GM21447 (cell line): ENCODE measurements around the gene GRAP2.
"Not testable (repeated sequence)": the region's sequence is repeated elsewhere in the genome, so short reads cannot be mapped to it uniquely, and the experiment has no call there.

Source experiments
- ATAC-seq: cut with Tn5 transposase; IDR thresholded peaks from one replicate; pipeline ENCODE4 v1.9.1; 2021; ENCODE audit not compliant: unreplicated experiment

The GRAP2 gene

DNA sequence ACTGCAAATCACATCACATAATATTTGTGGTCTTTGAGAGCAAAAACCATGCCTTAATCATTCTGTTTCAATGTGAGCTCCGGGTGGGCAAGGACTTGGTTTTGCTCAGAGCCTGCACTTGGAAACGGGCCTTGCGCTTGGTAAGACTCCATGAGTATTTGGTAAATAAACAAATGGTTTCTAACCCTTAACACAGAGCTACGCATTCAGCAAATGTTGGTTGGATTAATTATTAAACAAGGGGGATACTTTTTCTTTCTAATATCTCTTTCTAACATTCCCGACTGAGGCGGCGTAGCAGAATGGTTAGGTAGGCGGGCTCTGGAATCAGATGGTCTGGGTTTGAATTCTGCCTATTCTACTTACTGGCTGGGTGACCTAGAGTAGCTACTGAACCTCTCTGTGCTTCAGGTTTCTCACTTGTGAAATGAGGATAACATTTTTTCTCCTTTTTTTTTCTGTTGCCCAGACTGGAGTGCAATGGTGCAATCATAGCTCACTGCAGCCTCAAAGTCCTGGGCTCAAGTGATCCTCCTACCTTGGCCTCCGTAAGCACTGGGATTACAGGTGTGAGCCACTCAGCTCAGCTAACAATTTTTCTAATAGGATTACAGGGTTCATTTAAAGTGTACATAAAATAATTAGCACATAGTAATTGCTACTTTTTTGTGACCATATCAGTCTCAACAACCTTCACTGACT, 90.4 kb downstream of the GRAP2 start:
- ATAC-seq: no peak

DNA sequence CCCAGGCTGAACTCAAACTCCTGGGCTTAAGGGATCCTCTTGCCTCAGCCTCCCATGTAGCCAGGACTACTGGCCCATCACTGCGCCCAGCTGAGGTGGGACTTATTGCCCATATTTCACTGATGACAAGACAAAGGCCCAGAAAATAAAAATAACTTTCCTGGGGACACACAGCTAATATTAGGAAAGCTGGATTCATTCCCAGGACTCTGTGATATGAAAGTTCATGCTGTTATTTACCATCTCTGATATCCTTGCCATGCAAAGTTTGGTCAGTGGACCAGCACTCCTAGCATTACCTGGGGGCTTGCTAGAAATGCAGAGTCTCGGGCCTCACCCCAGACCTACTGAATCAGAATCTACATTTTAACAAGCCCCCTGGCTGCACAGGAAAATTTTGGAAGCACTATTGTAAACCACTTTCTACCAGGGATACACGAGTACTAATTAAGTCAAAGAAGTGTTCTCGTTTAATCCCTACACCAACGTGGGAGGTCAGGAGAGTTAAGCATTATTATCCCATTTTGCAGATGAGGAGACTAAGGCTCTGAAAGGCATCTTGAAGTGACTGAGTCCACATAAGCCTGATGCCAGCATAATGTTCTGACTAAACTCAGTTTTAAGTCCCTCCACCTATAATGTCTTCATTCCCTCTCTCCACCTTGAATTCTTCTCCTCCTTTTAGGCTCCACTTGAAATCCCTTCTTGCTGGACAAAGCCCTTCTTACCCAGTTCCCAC, 91.4 kb downstream of the GRAP2 start:
- no peak for ATAC-seq

DNA sequence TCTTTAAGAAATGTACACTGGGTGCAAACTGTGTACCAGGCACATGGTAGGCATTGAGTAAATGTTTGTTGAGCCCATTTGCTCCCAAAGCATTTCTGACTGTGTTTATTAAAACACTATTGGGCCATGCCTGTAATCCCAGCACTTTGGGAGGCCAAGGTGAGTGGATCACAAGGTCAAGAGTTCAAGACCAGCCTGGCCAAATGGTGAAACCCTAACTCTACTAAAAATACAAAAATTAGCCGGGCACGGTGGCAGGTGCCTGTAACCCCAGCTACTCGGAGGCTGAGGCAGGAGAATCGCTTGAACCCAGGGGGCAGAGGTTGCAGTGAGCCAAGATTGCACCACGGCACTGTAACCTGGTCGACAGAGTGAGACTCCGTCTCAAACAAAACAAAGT, 92.0 kb downstream of the GRAP2 start:
- not testable (repeated sequence) for ATAC-seq

DNA sequence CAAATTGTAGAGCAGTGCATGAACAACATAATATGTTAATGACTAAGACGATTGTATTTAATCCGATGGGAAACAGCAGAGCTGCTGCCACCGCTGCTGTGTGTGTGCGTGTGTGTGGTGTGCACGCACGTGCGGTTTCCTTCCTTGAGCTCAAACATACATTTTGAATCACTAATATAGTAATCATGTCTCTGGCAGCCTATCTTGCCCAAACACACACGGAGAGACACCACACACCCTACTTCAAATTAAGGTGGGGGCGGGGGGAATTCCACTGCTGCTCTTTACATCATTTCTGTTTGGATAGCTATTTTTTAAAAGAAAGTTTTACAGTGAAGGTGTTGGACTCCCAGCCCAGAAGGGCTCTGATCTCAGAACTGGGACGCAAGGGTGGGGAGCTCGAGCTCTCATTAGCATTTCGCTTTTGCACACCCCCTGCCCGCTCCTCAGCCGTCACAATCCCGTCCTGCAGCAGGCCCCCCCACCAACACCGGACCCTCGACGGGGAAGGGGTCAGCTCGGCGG, 93.2 kb downstream of the GRAP2 start:
- no peak for ATAC-seq

DNA sequence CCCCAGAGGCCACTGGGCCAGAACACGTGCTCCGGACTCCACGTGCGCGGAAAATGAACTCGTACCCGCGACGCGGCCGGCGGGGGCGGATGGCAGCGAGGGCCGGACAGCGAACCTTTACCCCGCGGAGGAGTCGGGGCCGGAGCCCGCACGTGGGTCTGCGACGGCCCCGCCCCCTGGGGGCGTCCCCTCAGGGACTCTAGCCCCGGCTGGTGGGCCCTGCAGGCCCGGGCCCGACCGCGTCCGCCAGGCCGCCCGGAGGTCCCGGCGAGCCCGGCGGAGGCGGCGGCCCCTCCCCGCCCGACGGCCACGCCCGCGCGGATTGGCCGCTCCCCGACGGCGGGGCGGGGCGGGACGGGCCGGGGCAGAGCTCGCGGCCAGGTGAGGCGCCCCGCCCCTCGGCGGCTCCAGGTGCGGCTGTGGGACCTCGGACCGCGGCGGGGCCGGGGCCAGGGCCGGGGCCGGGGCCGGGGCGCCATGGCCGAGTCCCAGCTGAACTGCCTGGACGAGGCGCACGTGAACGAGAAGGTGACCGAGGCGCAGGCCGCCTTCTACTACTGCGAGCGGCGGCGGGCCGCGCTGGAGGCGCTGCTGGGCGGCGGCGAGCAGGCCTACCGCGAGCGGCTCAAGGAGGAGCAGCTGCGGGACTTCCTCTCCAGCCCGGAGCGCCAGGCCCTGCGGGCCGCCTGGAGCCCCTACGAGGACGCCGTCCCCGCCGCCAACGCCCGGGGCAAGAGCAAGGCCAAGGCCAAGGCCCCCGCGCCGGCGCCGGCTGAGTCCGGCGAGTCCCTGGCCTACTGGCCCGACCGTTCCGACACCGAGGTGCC, 93.9 kb downstream of the GRAP2 start, which contains the start of gene FAM83F:
Gene FAM83F (plus strand): TSS at position 389 of the 827 bp plus-strand sequence. CDS start 89 bp downstream, at position 478.
- no peak for ATAC-seq

DNA sequence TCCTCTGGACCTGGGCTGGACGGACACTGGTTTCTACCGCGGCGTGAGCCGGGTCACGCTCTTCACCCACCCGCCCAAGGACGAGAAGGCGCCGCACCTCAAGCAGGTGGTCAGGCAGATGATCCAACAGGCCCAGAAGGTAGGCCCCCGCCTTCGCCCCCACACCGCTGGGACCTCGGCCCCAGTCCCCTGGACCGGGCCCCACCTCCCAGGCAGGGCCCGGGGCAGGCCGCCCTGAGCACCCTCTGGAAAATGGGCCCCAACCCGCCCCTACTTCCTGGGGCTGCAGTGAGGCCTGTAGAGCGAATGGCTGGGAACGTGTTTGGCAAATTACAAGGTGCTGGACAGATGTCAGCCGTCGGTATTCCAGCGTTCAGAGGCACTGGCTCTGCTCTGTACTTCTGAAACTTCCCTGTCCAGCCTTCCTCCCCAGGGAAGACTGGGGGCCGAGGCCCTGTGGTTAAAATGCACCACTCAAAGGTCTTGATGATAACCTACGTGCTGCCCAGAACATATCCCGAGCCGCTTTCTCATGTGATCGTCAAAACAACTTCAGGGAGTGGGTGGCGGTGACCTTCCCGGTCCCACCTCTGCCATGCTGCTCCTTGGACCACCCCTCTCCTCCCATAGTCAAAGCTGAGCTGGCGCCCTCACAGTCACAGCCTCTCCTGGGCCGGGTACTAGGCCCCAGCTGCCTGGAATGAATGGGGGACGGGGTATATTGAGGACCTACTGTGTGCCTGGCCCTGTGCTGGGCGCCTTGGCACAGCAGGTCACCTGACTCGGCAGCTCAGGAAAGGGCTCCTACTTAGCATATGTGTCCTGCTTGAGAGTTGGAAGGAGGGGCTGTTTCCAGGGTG, 94.7 kb downstream of the GRAP2 start:
- no peak for ATAC-seq

DNA sequence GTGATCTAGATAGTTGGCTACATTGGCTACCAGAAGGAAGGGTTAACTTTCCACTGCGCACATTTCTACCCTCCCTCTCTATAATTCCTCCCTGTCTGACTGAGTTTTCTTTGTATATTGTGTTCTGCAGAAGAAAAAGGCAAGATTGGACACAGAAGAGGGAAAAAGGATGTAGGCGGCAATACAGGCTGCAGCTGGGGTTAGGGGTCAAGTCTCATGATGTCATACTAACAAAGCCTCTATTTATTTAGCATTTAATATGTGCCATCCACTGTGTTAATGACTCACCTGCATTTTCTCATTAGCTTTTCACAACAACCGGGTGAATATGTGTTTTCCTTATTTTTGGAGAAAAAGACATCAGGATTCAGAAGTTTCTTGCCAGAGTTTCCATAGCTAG, 95.8 kb downstream of the GRAP2 start:
- ATAC-seq: no peak

DNA sequence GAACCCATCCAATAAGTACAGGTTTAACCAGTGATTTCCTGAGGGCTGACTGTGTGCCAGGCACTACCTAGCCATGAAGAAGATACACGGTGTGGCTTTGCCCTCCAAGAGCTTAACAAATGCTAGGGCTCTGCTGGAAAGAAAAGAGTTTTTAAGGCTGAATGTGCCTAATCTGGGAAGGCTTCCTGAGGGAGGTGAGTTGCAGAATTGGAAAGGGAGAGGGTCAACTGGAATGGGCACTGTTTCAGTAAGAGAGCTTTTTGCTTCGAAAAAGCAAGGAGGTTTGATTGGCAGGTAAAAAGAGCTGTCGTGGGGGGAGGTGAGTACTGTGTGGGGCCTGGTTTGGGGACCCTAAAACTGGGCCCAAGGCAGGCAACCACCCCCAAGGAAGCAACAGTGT, 96.5 kb downstream of the GRAP2 start:
- no peak for ATAC-seq

DNA sequence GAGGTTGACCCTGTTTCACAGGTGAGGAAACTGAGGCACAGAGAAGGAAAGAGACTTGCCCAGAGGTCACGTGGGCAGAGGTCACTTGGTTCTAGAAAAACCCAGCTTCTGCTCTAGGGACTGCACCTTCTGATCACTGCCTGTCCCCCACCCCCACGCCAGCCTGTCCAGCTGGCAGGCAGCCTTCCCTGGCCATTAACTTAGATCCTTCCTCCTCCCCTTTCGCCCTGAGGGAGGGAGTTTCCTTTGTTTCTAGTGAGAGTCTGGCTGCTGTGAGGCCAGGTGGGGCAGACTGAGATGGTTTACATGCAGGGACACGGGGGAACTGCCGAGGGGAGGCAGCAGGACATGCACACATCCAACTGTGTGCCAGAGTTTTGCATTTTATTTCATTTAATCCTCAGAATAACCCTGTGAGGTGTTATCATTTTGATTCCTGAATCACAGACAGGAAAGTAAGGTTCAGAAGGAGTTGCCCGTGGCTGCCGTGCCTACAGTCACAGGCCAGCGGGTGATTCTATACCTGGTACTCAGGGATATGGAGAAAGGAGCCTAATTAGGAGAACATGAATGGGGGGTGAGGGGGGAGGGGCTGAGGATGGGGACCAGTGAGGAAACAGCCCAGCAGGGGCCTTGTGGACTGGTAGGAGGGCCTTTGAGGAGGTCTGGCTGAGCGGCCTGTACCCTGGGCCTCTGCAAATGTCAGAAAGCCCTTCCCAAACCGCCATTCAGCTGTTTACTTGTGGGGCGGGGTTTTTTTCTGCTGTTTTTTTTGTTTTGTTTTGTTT, 97.2 kb downstream of the GRAP2 start:
- ATAC-seq: no peak

DNA sequence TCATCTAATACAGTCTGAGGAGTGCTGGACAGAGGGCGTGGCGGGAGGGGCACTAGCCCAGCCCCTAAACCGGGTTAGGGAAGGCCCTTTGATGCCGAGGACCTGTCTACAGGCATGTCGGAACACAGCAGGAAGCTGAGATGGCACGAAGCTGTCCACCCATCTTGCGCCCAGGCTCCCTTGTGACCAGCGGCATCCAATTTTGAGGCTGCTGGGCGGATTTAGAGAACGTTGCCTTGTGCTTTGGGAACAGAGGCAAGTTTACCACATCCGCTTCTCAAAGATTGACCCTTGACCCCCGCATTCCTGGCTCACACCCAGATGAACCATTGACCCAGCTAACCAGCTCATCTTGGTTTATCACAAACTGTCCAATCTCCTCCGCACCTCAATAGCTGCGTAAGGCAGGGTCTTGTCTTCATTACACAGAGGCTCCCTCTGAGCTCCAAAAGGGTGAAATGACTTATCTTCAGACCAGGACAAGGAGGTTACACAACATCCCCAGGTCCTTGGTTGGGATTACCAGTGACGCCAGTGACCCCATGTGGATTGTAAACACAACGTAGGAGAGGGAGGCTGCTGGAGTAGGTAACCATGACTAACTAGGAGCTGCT, 98.4 kb downstream of the GRAP2 start:
- ATAC-seq: no peak

DNA sequence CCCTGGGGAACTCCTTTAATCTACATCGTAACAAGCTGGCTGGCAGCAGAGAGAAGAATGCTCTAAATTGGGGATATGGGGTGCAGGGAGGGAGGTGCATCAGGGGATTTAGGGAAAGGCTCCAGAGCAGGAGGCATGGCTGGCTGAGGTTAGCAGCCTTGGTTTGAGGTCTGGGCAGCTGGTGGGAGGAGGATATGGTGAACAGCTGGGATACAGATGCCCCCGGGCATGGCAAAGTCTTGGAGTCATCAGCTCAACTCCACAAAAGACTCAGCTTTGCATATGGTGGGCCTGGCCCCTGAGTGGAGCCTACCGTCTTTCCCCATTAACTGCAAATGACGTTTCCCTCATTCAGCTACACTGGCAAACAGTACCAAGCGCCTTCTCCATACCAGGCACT, 99.3 kb downstream of the GRAP2 start:
- ATAC-seq: no peak

DNA sequence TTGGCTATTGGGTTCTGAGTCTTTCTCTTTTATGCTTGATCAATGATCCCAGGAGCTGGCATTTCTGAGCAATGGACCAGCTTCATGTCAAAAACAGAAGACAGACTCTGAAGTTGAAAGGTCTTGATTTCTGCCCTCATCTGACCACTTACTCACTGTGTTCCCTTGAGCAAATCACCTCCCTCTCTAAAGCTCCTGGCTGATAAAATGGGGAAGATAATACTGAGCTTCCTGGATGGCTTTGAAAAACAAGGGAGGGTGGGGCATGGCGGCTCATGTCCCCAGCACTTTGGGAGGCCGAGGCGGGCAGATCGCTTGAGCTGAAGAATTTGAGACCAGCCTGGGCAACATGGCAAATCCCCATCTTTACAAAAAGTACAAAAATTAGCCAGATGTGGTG, 100.2 kb downstream of the GRAP2 start:
- no peak for ATAC-seq

DNA sequence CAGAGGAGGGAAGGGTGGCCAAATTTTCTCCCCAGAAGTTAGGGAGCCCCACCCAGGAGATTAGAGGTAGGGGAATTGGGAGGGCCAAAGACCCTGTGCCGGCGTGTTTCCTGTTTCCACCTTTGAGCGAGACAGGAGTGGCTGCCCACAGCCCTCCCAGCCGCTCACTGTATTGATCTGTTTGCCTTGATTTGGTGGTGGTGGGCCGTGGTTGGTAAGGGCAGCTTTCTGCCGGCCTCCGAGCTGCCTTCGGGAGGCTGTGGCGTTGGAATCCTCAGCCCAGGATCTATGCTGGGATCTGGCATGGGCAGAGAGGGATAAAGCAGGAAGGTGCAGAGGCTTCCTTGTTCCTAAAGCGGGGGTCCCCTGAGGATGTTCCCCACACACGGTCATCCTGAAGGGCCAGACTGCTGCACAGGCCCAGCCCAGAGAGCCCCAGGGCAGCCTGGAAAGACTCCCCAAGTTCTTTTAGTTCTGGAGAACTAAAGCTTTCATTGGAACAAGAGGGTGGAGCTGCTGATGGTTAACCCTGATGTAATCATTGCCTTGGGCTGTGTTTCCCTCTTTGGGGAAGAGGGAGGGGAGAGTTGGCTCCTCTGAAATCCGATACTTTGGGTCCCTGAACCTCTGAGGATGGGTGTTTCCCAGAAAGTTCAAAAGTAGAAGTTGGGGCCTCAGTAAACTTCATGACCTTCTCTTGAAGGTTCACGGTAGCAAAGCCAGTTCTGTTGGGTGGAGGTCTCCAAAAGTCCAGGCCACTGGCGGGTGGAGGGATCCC, 101.1 kb downstream of the GRAP2 start:
- ATAC-seq: no peak

DNA sequence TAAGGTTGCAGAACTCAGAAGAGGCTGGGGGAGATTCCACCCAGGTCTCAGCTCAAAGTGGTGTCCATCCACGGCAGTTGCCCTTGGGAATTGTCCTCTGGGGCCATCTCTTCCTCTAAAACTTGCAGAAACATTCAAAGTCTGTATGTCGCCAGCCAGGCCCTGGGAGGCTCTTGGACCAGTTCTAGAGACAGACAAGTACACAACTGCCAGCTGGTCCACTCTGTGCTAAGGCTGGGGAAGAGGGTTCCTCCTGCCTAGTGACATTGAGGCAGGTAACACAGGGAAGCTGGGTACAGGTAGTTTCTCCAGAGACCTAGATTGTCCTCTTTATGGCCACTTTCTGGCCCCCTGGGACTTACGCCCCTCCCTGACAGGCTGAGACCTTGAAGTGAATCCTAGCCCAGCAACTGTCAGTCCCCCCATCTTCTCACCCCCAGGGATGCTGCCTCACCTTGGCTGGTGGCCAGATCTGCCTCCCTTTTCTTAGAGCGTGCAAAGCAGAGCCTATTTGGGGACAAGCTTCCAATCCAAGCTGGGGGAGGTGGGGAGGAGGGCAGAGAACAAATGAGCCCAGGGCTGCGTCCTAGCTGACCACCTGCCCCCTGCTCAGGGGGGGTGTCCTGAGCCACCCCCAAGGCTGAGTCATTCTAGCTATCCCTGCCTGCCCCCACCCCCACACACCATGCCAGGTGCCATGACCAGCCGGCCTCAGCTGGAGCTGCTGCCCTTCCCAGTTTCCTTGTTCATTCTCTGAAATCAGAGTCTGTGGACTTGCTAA, 102.2 kb downstream of the GRAP2 start:
- ATAC-seq: no peak

DNA sequence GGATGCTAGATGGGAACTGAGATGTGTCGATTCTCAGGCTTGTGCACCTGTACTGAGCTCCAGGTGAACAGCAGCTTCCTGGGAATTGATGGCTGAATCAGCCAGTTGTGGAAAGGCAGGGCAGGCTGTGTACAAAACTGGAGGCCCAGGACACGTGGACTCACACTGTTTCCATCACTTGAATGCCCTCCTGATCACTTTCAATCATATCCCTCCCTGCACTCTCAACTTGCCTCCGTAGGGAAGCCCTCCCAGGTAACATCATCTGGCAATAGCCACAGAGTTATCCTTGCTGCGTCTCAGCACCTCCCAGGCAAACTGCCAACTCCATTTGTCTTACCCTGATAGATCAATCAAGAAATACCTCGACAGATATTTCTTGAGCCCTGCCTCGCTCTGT, 104.0 kb downstream of the GRAP2 start:
- no peak for ATAC-seq

DNA sequence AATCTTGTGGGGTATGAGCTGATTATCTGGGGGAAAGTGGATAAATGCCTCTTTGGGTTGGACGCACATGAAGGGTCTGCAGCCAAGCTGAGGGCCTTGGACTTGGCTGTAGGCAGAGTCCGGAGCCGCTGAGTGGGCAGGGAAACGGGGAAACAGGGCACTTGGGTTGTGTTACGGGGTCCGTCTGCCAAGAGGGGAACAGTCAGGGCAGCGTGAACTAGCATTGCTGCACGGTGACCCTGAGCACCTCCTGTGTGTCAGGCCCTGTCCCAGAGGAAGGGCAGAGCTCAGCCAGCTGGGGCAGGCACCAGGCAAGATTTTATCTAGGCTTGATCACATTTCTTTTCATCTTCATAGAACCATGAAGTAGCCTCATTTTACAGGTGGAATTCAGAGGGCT, 105.8 kb downstream of the GRAP2 start:
- ATAC-seq: no peak

DNA sequence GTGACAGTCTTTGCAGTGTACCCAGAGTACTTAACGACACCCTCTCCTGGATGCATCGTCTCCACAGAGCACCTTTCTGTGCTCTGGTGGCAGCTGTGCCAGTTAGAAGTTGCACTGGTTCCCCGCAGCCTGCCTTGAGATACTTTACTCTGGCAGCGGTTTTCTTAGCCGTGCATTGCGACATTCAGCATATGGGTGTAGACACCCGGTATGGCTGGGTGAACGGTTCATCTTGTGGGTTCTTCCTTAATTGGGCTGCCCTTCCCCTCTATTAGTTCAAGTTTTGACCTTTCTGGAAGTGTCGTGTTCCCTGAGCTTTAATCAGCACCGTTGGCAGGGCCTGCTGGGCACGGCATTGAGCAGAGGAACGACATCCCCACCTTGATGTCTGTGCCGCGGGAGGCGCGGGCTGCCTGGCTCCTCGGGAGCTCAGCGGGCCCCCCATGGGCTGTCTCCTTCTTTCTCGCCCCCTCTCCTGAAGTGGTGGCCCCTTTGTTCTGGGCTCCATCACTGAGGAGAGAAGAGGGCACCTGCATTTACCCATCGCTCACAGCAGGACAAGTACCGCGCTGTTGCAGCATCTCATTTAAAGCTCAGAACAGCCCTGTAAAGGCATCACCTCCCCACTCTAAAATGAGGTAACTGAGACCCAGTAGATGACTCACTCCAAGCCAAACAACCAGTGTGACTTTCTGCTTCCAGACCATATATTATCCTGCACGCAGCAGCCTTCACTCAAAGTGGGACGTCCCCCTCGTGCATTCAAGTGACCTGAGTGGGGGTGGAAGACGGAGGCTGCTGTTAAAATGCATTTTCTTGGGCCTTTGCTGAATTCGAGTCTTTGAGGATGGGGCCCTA, 107.2 kb downstream of the GRAP2 start:
- ATAC-seq: no peak
